ENCODE results near the gene USP28. TPM values are rescaled to one million over a fixed set of nuclear protein-coding genes. Genes with fewer than 3 reads are reported as not detected.
"Not testable (repeated sequence)": the region's sequence is repeated elsewhere in the genome, so short reads cannot be mapped to it uniquely, and the experiment has no call there.

The USP28 gene
- total RNA-seq, 1 donor from 2014 or later: 39.4 TPM

GRCh38 chr11:113764527-113765219, 110.7 kb downstream of the USP28 start:
- no peak overlapping the region for H3K27ac Mint-ChIP-seq (ENCODE audit: unreplicated experiment)
- no peak overlapping the region for H3K4me3 Mint-ChIP-seq
- H3K27me3 Mint-ChIP-seq (ENCODE audit: low read depth): no peaks in the 10 kb centered on the region
- no peaks in the 10 kb centered on the region for H3K4me1 Mint-ChIP-seq
- H3K9me3 Mint-ChIP-seq: peaks cover 3% of the 10 kb centered on the region
- DNase-seq (ENCODE audit: low read depth, low spot score): no peak
- peaks cover 37% of the 10 kb centered on the region for H3K36me3 Mint-ChIP-seq (ENCODE audit: low read depth)
- no peak for TF ChIP-seq CTCF (conservative IDR thresholded peaks at IDR 0.05)

GRCh38 chr11:113763040-113763439, 112.3 kb downstream of the USP28 start:
- H3K36me3 Mint-ChIP-seq (ENCODE audit: low read depth): peaks cover 40% of the 10 kb centered on the region
- H3K27me3 Mint-ChIP-seq (ENCODE audit: low read depth); H3K9me3 Mint-ChIP-seq; H3K4me3 Mint-ChIP-seq; DNase-seq (ENCODE audit: low read depth, low spot score); H3K4me1 Mint-ChIP-seq; H3K27ac Mint-ChIP-seq (ENCODE audit: unreplicated experiment): not testable (repeated sequence)

- Mint-ChIP-seq H3K36me3 (ENCODE audit: low read depth) (peaks cover 38% of the 10 kb centered on the region), H3K27me3 (ENCODE audit: low read depth) (no peaks in the 10 kb centered on the region), H3K9me3 (peaks cover 3% of the 10 kb centered on the region), H3K4me3 (no peak overlapping the region), H3K27ac (ENCODE audit: unreplicated experiment) (no peak overlapping the region), H3K4me1 (no peaks in the 10 kb centered on the region)
- DNase-seq (ENCODE audit: low read depth, low spot score): no peak
- TF ChIP-seq CTCF (conservative IDR thresholded peaks at IDR 0.05): no peak
These were observed 115.1 kb downstream of the USP28 start for GRCh38 chr11:113760241-113760640.

- Mint-ChIP-seq H3K27me3 (ENCODE audit: low read depth) (no peaks in the 10 kb centered on the region), H3K4me1 (no peaks in the 10 kb centered on the region), H3K27ac (ENCODE audit: unreplicated experiment) (no peak overlapping the region), H3K9me3 (no peaks in the 10 kb centered on the region), H3K36me3 (ENCODE audit: low read depth) (peaks cover 12% of the 10 kb centered on the region), H3K4me3 (no peak overlapping the region)
- TF ChIP-seq CTCF (conservative IDR thresholded peaks at IDR 0.05): no peak
- no peak for DNase-seq (ENCODE audit: low read depth, low spot score)
These were observed 122.4 kb downstream of the USP28 start for GRCh38 chr11:113752932-113753331.

Other genes with a start within 250 kb of the USP28 start
- 6.5 and 8.6 TPM in 2 replicates for gene TMPRSS5, start 169.3 kb downstream of the USP28 start, total RNA-seq
- gene ZW10, start 101.9 kb downstream of the USP28 start, total RNA-seq: 28.2 and 29.2 TPM in 2 replicates
- not detected in 2 replicates for gene CLDN25, start 95.8 kb downstream of the USP28 start, total RNA-seq
- gene HTR3B, start 29.2 kb upstream of the USP28 start, total RNA-seq: 0.26 and 0.52 TPM in 2 replicates
- 3.8 and 4.6 TPM in 2 replicates for gene HTR3A, start 99.5 kb upstream of the USP28 start, total RNA-seq
- 36.6 and 39.4 TPM in 2 replicates for gene ZBTB16, start 184.1 kb upstream of the USP28 start, total RNA-seq